NCI-H1417 treated with DMSO at 0.1 percent for 48 hours (cell line): ENCODE measurements around the gene CHRND.

ENCODE experiments used
- DNase-seq: peaks from one replicate; lab custom pipeline; 2025; lab: John Stamatoyannopoulos, UW

Gene CHRND

GRCh38 chr2:232504438-232504837, 21.5 kb upstream of the CHRND start:
- DNase-seq = no peak

GRCh38 chr2:232505856-232506255, 20.1 kb upstream of the CHRND start:
- DNase-seq = no peak

- no peak for DNase-seq
Measured at GRCh38 chr2:232506709-232507108, 19.3 kb upstream of the CHRND start.

- no peak for DNase-seq
Measured at GRCh38 chr2:232508251-232508650, 17.7 kb upstream of the CHRND start.

- peak; percentile 42 for DNase-seq
Measured at GRCh38 chr2:232511336-232511890, 14.5 kb upstream of the CHRND start.

- peak; percentile 44 for DNase-seq
Measured at GRCh38 chr2:232512602-232513001, 13.4 kb upstream of the CHRND start.

- no peak for DNase-seq
Measured at GRCh38 chr2:232513353-232513752, 12.6 kb upstream of the CHRND start.

- no peak for DNase-seq
Measured at GRCh38 chr2:232515639-232516038, 10.3 kb upstream of the CHRND start.

GRCh38 chr2:232516551-232516950, 9.4 kb upstream of the CHRND start:
- no peak for DNase-seq

- no peak for DNase-seq
Measured at GRCh38 chr2:232518844-232519243, 7.1 kb upstream of the CHRND start.

GRCh38 chr2:232519581-232520438, 6.2 kb upstream of the CHRND start, which contains the start of gene PRSS56:
Gene PRSS56 (plus strand): TSS chr2:232520388. CDS start chr2:232520599, 211 bp downstream.
- DNase-seq = no peak

GRCh38 chr2:232520489-232520888, 5.5 kb upstream of the CHRND start:
- no peak for DNase-seq

- no peak for DNase-seq
Measured at GRCh38 chr2:232521098-232521497, 4.9 kb upstream of the CHRND start.

- DNase-seq = no peak
Measured at GRCh38 chr2:232521959-232522622, 3.9 kb upstream of the CHRND start.

GRCh38 chr2:232522623-232523401, 3.1 kb upstream of the CHRND start:
- no peak for DNase-seq

- no peak for DNase-seq
Measured at GRCh38 chr2:232523402-232523681, 2.6 kb upstream of the CHRND start.

GRCh38 chr2:232523682-232524597, 2.0 kb upstream of the CHRND start:
- DNase-seq = no peak

- DNase-seq = no peak
Measured at GRCh38 chr2:232524771-232525170, 1.2 kb upstream of the CHRND start.

- DNase-seq = no peak
Measured at GRCh38 chr2:232525199-232525598, 761 bp upstream of the CHRND start.

- no peak for DNase-seq
Measured at GRCh38 chr2:232526372-232526941, 497 bp downstream of the CHRND start.

GRCh38 chr2:232527905-232528470, 2.0 kb downstream of the CHRND start:
- DNase-seq = no peak
